ENCODE measurements around the gene CDH4. TPM values are rescaled to one million over a fixed set of nuclear protein-coding genes. Genes with fewer than 3 reads are reported as not detected.
A peak's percentile ranks its signal among the peaks of the same experiment; 100 is the strongest.

The CDH4 gene
- total RNA-seq, 1 donor from 2014 or later = 0.99 TPM

- H3K27me3 Mint-ChIP-seq (ENCODE audit: low read depth) = no peaks in the 10 kb centered on the region
- H3K4me1 Mint-ChIP-seq (ENCODE audit: low read depth) = peaks cover 11% of the 10 kb centered on the region
- no peaks in the 10 kb centered on the region for H3K36me3 Mint-ChIP-seq (ENCODE audit: low read depth)
- no peak for TF ChIP-seq CTCF (IDR thresholded peaks at IDR 0.05)
- DNase-seq (ENCODE audit: low spot score) = peak; percentile 59
- peak overlapping the region; percentile 86 for H3K27ac Mint-ChIP-seq (ENCODE audit: unreplicated experiment)
- H3K9me3 Mint-ChIP-seq (ENCODE audit: low read depth) = no peaks in the 10 kb centered on the region
- H3K4me3 Mint-ChIP-seq (ENCODE audit: unreplicated experiment) = no peak overlapping the region
These were observed 674.2 kb downstream of the CDH4 start for GRCh38 chr20:61926253-61926613.

GRCh38 chr20:61926796-61927192, 674.7 kb downstream of the CDH4 start:
- no peaks in the 10 kb centered on the region for H3K36me3 Mint-ChIP-seq (ENCODE audit: low read depth)
- peaks cover 11% of the 10 kb centered on the region for H3K4me1 Mint-ChIP-seq (ENCODE audit: low read depth)
- peak; percentile 58 for DNase-seq (ENCODE audit: low spot score)
- no peak overlapping the region for H3K4me3 Mint-ChIP-seq (ENCODE audit: unreplicated experiment)
- H3K9me3 Mint-ChIP-seq (ENCODE audit: low read depth) = no peaks in the 10 kb centered on the region
- TF ChIP-seq CTCF (IDR thresholded peaks at IDR 0.05) = no peak
- H3K27ac Mint-ChIP-seq (ENCODE audit: unreplicated experiment) = no peak overlapping the region
- no peaks in the 10 kb centered on the region for H3K27me3 Mint-ChIP-seq (ENCODE audit: low read depth)

GRCh38 chr20:61927193-61927825, 675.2 kb downstream of the CDH4 start:
- peak; percentile 77 for DNase-seq (ENCODE audit: low spot score)
- Mint-ChIP-seq H3K4me3 (ENCODE audit: unreplicated experiment) (no peak overlapping the region), H3K27me3 (ENCODE audit: low read depth) (no peaks in the 10 kb centered on the region), H3K36me3 (ENCODE audit: low read depth) (no peaks in the 10 kb centered on the region), H3K9me3 (ENCODE audit: low read depth) (no peaks in the 10 kb centered on the region), H3K4me1 (ENCODE audit: low read depth) (peaks cover 11% of the 10 kb centered on the region), H3K27ac (ENCODE audit: unreplicated experiment) (no peak overlapping the region)
- no peak for TF ChIP-seq CTCF (IDR thresholded peaks at IDR 0.05)

DNA sequence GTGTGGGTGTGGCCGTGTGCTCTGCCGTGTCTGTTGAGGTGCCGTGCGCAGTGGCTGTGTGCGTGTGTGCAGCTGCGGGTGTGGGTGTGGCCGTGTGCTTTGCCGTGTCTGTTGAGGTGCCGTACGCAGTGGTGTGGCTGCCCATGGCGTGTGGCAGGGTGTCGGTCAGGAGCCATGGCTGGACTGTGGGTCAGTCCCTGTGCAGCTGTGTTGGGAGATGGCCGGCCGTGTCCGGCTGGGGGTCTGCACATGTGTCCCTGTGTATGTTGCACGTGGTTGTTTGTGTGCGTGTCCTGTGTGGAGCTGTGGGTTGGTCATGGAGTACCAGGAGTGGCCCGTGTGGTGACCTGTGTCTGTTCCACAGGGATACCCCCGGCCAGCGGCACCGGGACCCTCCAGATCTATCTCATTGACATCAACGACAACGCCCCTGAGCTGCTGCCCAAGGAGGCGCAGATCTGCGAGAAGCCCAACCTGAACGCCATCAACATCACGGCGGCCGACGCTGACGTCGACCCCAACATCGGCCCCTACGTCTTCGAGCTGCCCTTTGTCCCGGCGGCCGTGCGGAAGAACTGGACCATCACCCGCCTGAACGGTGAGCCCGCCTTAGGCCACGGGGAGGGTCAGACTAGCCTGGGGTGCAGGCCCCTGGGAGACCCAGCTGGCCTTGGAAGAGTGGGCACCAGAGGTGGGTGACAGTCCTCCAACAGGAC, 675.9 kb downstream of the CDH4 start:
- no peak overlapping the region for H3K27ac Mint-ChIP-seq (ENCODE audit: unreplicated experiment)
- H3K36me3 Mint-ChIP-seq (ENCODE audit: low read depth) = no peaks in the 10 kb centered on the region
- H3K9me3 Mint-ChIP-seq (ENCODE audit: low read depth) = no peaks in the 10 kb centered on the region
- DNase-seq (ENCODE audit: low spot score) = peak; percentile 88
- H3K27me3 Mint-ChIP-seq (ENCODE audit: low read depth) = no peaks in the 10 kb centered on the region
- H3K4me1 Mint-ChIP-seq (ENCODE audit: low read depth) = peaks cover 11% of the 10 kb centered on the region
- TF ChIP-seq CTCF (IDR thresholded peaks at IDR 0.05) = no peak
- no peak overlapping the region for H3K4me3 Mint-ChIP-seq (ENCODE audit: unreplicated experiment)

- H3K4me3 Mint-ChIP-seq (ENCODE audit: unreplicated experiment) = no peak overlapping the region
- H3K9me3 Mint-ChIP-seq (ENCODE audit: low read depth) = no peaks in the 10 kb centered on the region
- no peak overlapping the region for H3K27ac Mint-ChIP-seq (ENCODE audit: unreplicated experiment)
- H3K36me3 Mint-ChIP-seq (ENCODE audit: low read depth) = no peaks in the 10 kb centered on the region
- peaks cover 11% of the 10 kb centered on the region for H3K4me1 Mint-ChIP-seq (ENCODE audit: low read depth)
- no peak for TF ChIP-seq CTCF (IDR thresholded peaks at IDR 0.05)
- H3K27me3 Mint-ChIP-seq (ENCODE audit: low read depth) = no peaks in the 10 kb centered on the region
- peak; percentile 75 for DNase-seq (ENCODE audit: low spot score)
These were observed 677.5 kb downstream of the CDH4 start for GRCh38 chr20:61929561-61929960.
